Chondrocyte (in vitro differentiated cells): Measurements from ENCODE around the gene TRABD2B. TPM values are rescaled to one million over a fixed set of nuclear protein-coding genes. Genes with fewer than 3 reads are reported as not detected.

Experiments used
- DNase-seq: peaks from one replicate; pipeline ENCODE4 v3.0.0; 2021; ENCODE audit warnings: mixed read lengths, low spot score
- H3K27ac Mint-ChIP-seq: one replicate; pipeline ENCODE4 v1.8.0; 2021; ENCODE audit warnings: mild to moderate bottlenecking, moderate library complexity, mixed read lengths; ENCODE audit not compliant: unreplicated experiment
- H3K27me3 Mint-ChIP-seq: 2 replicates; pipeline ENCODE4 v1.8.0; 2021; ENCODE audit warnings: low read depth, mixed read lengths
- H3K36me3 Mint-ChIP-seq: 2 replicates; pipeline ENCODE4 v1.8.0; 2021; ENCODE audit warnings: low read depth, mixed read lengths
- H3K4me1 Mint-ChIP-seq: 2 replicates; pipeline ENCODE4 v1.8.0; 2021; ENCODE audit warnings: low read depth, mild to moderate bottlenecking, mixed read lengths
- H3K4me3 Mint-ChIP-seq: one replicate; pipeline ENCODE4 v1.8.0; 2021; ENCODE audit warnings: mild to moderate bottlenecking, moderate library complexity, mixed read lengths; ENCODE audit not compliant: unreplicated experiment
- H3K9me3 Mint-ChIP-seq: 2 replicates; pipeline ENCODE4 v1.8.0; 2021; ENCODE audit warnings: low read depth, mixed read lengths
- CTCF ChIP-seq: fragments of 200-600 bp; sonication (generic); IDR thresholded peaks from 2 replicates; pipeline ENCODE4 v1.5.0; 2021; ENCODE audit warnings: antibody characterized with exemption, mild to moderate bottlenecking, moderate library complexity
- total RNA-seq: library from RNA; stranded (reverse); gene quantifications from 3 replicates; pipeline ENCODE4 v1.2.1, GENCODE V29; 2021

TRABD2B gene
- total RNA-seq, 1 donor from 2014 or later: 0.90 TPM

- Mint-ChIP-seq H3K36me3 (no peaks in the 10 kb centered on the region), H3K4me1 (no peaks in the 10 kb centered on the region), H3K27ac (no peak overlapping the region), H3K27me3 (peaks cover 10% of the 10 kb centered on the region), H3K4me3 (no peak overlapping the region), H3K9me3 (no peaks in the 10 kb centered on the region)
- no peak for TF ChIP-seq CTCF
- no peak for DNase-seq
Measured at GRCh38 chr1:47914952-47915676, 82.1 kb downstream of the TRABD2B start.

- Mint-ChIP-seq H3K9me3 (no peaks in the 10 kb centered on the region), H3K4me3 (no peak overlapping the region), H3K4me1 (no peaks in the 10 kb centered on the region), H3K36me3 (no peaks in the 10 kb centered on the region), H3K27me3 (peaks cover 14% of the 10 kb centered on the region), H3K27ac (no peak overlapping the region)
- no peak for DNase-seq
- TF ChIP-seq CTCF: no peak
Measured at GRCh38 chr1:47914218-47914938, 82.8 kb downstream of the TRABD2B start.

- peaks cover 20% of the 10 kb centered on the region for H3K27me3 Mint-ChIP-seq
- H3K27ac Mint-ChIP-seq: no peak overlapping the region
- H3K9me3 Mint-ChIP-seq: no peaks in the 10 kb centered on the region
- no peaks in the 10 kb centered on the region for H3K36me3 Mint-ChIP-seq
- H3K4me1 Mint-ChIP-seq: no peaks in the 10 kb centered on the region
- no peak for DNase-seq
- no peak for TF ChIP-seq CTCF
- H3K4me3 Mint-ChIP-seq: no peak overlapping the region
Measured at GRCh38 chr1:47913225-47913823, 83.9 kb downstream of the TRABD2B start.

GRCh38 chr1:47912756-47913155, 84.4 kb downstream of the TRABD2B start:
- no peak for TF ChIP-seq CTCF
- Mint-ChIP-seq H3K36me3 (no peaks in the 10 kb centered on the region), H3K27me3 (peaks cover 19% of the 10 kb centered on the region), H3K27ac (no peak overlapping the region), H3K9me3 (no peaks in the 10 kb centered on the region), H3K4me1 (no peaks in the 10 kb centered on the region), H3K4me3 (no peak overlapping the region)
- no peak for DNase-seq

GRCh38 chr1:47911892-47912291, 85.3 kb downstream of the TRABD2B start:
- Mint-ChIP-seq H3K4me1 (peaks cover 3% of the 10 kb centered on the region), H3K9me3 (no peaks in the 10 kb centered on the region), H3K27me3 (peaks cover 18% of the 10 kb centered on the region), H3K4me3 (no peak overlapping the region), H3K36me3 (no peaks in the 10 kb centered on the region), H3K27ac (no peak overlapping the region)
- DNase-seq: no peak
- no peak for TF ChIP-seq CTCF
